Mucosa of descending colon (tissue), 3 donors: ENCODE measurements around the gene AVPR2. TPM values are rescaled to one million over a fixed set of nuclear protein-coding genes. Genes with fewer than 3 reads are reported as not detected.

Experiments
- ATAC-seq: fragments of 200-7000 bp; cut with Tn5 transposase; one replicate; pipeline ENCODE4 v1.9.1; 2020; ENCODE audit warnings: mild to moderate bottlenecking, moderate library complexity
- DNase-seq, 3 donors: peaks; one replicate each; pipeline ENCODE4 v3.0.0-alpha.2; 2020
- H3K36me3 ChIP-seq: fragments of 200-600 bp; one replicate; pipeline ENCODE4 v1.8.0; 2021; ENCODE audit warnings: low read depth, mild to moderate bottlenecking
- H3K4me1 ChIP-seq: fragments of 200-600 bp; one replicate; pipeline ENCODE4 v1.8.0; 2021; ENCODE audit warnings: low read depth, mild to moderate bottlenecking
- H3K4me3 ChIP-seq: fragments of 200-600 bp; one replicate; pipeline ENCODE4 v1.8.0; 2021; ENCODE audit warnings: mild to moderate bottlenecking
- H3K9me3 ChIP-seq: fragments of 200-600 bp; one replicate; pipeline ENCODE4 v1.8.0; 2021; ENCODE audit warnings: mild to moderate bottlenecking
- intact Hi-C, 2 donors: fragments of 100-400 bp; cut with DNase I in 1 of 2; cut with micrococcal nuclease in 1 of 2; formaldehyde crosslinking; loops; one replicate each; pipeline versions ENCODE4 v1.11.0 to v1.11.1; 2022; cut with DNase I, micrococcal nuclease
- total RNA-seq, 3 donors: library from RNA; stranded (reverse); fragmentation: NEBNext Ultra II Directional in 2 of 3; extraction: Animal tissue kit (Norgen Biotek cat#: 25700) in 2 of 3; gene quantifications; one replicate each; pipeline versions ENCODE4 v1.2.1 to v1.2.4, GENCODE V29; 2021 to 2023
- TF ChIP-seq, protein P1 (sequence below): fragments of 200-600 bp; IDR thresholded peaks from one replicate; pipeline ENCODE4 v1.8.0; 2022; ENCODE audit warnings: antibody characterized with exemption, mild to moderate bottlenecking
- donor health status: DM: no; HTN: no; CAD: no; lungs with moderate emphysema.
- donor health status: DM: no; HTN: no; CAD: no.
- donor health status: DM: no; HTN: yes; CAD: no.

Gene AVPR2
- total RNA-seq, 3 donors from 2014 or later: 0.43 to 0.78 (median 0.54) TPM

DNA sequence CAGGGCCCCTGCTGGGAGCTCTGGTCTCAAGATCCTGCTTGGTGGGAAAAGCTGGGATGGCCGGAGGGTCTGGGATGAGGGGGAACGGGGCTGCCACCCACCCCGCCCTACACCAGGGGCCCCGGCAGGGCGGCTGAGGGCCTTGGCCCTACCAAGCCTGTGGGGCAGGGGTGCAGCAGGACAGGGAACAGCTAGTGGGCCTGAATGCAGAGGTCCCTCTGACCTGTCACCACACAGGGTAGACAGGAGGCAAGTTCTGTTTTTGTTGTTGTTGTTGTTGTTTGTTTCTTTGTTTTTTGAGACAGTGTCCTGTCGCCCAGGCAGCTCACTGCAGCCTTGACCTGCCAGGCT lies 40.3 kb downstream of the AVPR2 start:
- no peaks in the 10 kb centered on the region for H3K4me1 ChIP-seq
- TF ChIP-seq, protein P1, sequence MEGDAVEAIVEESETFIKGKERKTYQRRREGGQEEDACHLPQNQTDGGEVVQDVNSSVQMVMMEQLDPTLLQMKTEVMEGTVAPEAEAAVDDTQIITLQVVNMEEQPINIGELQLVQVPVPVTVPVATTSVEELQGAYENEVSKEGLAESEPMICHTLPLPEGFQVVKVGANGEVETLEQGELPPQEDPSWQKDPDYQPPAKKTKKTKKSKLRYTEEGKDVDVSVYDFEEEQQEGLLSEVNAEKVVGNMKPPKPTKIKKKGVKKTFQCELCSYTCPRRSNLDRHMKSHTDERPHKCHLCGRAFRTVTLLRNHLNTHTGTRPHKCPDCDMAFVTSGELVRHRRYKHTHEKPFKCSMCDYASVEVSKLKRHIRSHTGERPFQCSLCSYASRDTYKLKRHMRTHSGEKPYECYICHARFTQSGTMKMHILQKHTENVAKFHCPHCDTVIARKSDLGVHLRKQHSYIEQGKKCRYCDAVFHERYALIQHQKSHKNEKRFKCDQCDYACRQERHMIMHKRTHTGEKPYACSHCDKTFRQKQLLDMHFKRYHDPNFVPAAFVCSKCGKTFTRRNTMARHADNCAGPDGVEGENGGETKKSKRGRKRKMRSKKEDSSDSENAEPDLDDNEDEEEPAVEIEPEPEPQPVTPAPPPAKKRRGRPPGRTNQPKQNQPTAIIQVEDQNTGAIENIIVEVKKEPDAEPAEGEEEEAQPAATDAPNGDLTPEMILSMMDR: no peak

GRCh38 chrX:153945956-153946943 lies 41.8 kb downstream of the AVPR2 start:
- DNase-seq: peak in 1 of 3 donors; percentile 50
- Histone ChIP-seq H3K9me3 (no peaks in the 10 kb centered on the region), H3K36me3 (no peaks in the 10 kb centered on the region), H3K4me3 (no peak overlapping the region), H3K4me1 (no peaks in the 10 kb centered on the region)
- intact Hi-C loops: no loop called here
- no peak for ATAC-seq
- TF ChIP-seq, protein P1: no peak

More for the DNA sequence above, 40.3 kb downstream of the AVPR2 start:
- no peaks in the 10 kb centered on the region for H3K36me3 ChIP-seq
- H3K4me3 ChIP-seq: no peak overlapping the region
- H3K9me3 ChIP-seq: no peaks in the 10 kb centered on the region
- DNase-seq: no peak
- intact Hi-C loops: no loop called here
- ATAC-seq: peak; percentile 2

- DNase-seq (peak; percentile 75 to 83 (median 83)), ATAC-seq (peak; percentile 92)
- TF ChIP-seq, protein P1: peak; percentile 64
- intact Hi-C loops: no loop called here
- H3K36me3 ChIP-seq: no peaks in the 10 kb centered on the region
- H3K4me3 ChIP-seq: no peak overlapping the region
- H3K4me1 ChIP-seq: no peaks in the 10 kb centered on the region
- no peaks in the 10 kb centered on the region for H3K9me3 ChIP-seq
Observed at GRCh38 chrX:153947009-153947769, 42.7 kb downstream of the AVPR2 start.

- ATAC-seq: no peak
- no peaks in the 10 kb centered on the region for H3K36me3 ChIP-seq
- H3K4me3 ChIP-seq: no peak overlapping the region
- TF ChIP-seq, protein P1: no peak
- intact Hi-C loops: no loop called here
- H3K9me3 ChIP-seq: no peaks in the 10 kb centered on the region
- H3K4me1 ChIP-seq: no peaks in the 10 kb centered on the region
- DNase-seq: no peak
Observed at GRCh38 chrX:153948002-153948466, 43.6 kb downstream of the AVPR2 start.

DNA sequence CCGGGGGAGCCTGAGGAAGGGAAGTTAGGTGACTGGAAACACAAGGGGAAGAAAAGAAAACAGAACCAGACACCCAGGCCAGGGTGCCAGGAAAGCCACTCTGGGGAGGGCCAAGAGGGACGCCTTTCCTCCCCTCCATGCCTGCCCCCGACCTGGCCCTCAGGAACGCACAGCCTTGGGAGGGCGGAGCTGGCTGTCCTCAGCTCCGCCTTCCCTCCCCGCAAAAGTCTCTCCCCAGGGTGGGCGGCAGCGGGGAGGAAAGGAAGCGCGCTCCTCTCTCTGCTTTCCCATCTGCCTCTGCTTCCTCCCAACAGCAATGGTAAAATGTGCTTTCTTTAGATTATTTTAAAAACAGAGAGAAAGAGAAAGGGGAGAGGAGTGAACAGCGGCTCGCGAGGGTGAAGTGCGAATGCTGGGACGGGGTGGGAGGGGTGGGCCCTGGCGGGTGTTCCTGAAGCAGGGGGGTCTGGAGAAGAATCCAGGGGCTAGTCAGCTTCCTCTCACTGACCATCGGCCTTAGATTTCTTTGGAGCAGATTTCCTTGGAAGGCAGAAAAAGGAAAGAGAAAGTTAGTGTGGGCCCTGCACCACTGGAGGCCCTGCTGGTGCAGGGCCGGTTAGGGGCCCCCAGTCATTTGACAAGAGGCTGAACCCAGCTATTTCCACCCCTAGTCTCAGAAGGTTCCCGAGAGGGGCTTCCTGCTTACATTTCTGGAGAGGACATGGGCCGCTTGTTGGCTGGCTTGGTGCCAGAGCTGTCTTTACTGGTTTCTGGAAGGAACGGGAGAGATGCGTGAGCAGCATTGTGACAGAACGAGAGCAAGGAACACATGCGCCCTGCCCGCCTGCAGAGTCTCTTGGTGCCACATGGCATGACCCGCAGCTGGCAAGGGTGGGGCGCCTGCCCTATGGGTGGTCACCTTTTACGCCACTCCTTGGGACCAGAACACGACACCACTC lies 44.7 kb downstream of the AVPR2 start:
- no peak overlapping the region for H3K4me3 ChIP-seq
- H3K4me1 ChIP-seq: no peaks in the 10 kb centered on the region
- no peaks in the 10 kb centered on the region for H3K36me3 ChIP-seq
- no peak for DNase-seq
- TF ChIP-seq, protein P1: no peak
- H3K9me3 ChIP-seq: no peaks in the 10 kb centered on the region
- intact Hi-C loops: no loop called here
- no peak for ATAC-seq
